CD4-positive, alpha-beta T cell treated with Interleukin-17A for 1 hour (primary cell): ENCODE measurements around the gene EML6.

Experiments used
- DNase-seq: peaks from one replicate; pipeline ENCODE4 v3.0.0-alpha.2; 2020

The EML6 gene

GRCh38 chr2:54889053-54889452 lies 165.6 kb downstream of the EML6 start:
- DNase-seq, result no peak

GRCh38 chr2:54891909-54892308 lies 168.4 kb downstream of the EML6 start:
- DNase-seq, result no peak

- DNase-seq, result no peak
Measured at GRCh38 chr2:54894467-54894866, 171.0 kb downstream of the EML6 start.

GRCh38 chr2:54895730-54896129 lies 172.3 kb downstream of the EML6 start:
- no peak for DNase-seq

GRCh38 chr2:54897420-54898310 lies 174.2 kb downstream of the EML6 start:
- peak; percentile 29 for DNase-seq

GRCh38 chr2:54898456-54899226 lies 175.2 kb downstream of the EML6 start:
- no peak for DNase-seq

GRCh38 chr2:54899576-54900200 lies 176.2 kb downstream of the EML6 start:
- DNase-seq, result peak; percentile 44

GRCh38 chr2:54901224-54901986 lies 177.9 kb downstream of the EML6 start:
- DNase-seq, result no peak

GRCh38 chr2:54902763-54903162 lies 179.3 kb downstream of the EML6 start:
- DNase-seq, result no peak

- peak; percentile 41 for DNase-seq
Measured at GRCh38 chr2:54903736-54904554, 180.5 kb downstream of the EML6 start.

- DNase-seq, result no peak
Measured at GRCh38 chr2:54904836-54905235, 181.4 kb downstream of the EML6 start.

- DNase-seq, result no peak
Measured at GRCh38 chr2:54906716-54907115, 183.3 kb downstream of the EML6 start.

- DNase-seq, result no peak
Measured at GRCh38 chr2:54907663-54908062, 184.2 kb downstream of the EML6 start.

GRCh38 chr2:54908591-54908990 lies 185.1 kb downstream of the EML6 start:
- no peak for DNase-seq

- DNase-seq, result no peak
Measured at GRCh38 chr2:54909001-54909400, 185.5 kb downstream of the EML6 start.

- DNase-seq, result no peak
Measured at GRCh38 chr2:54912305-54912704, 188.8 kb downstream of the EML6 start.

- no peak for DNase-seq
Measured at GRCh38 chr2:54912893-54913292, 189.4 kb downstream of the EML6 start.

- no peak for DNase-seq
Measured at GRCh38 chr2:54914637-54915036, 191.2 kb downstream of the EML6 start.

- no peak for DNase-seq
Measured at GRCh38 chr2:54915101-54915500, 191.6 kb downstream of the EML6 start.

- DNase-seq, result no peak
Measured at GRCh38 chr2:54916637-54917036, 193.2 kb downstream of the EML6 start.

- no peak for DNase-seq
Measured at GRCh38 chr2:54918647-54919280, 195.3 kb downstream of the EML6 start.
